HL-60 (cell line): ENCODE results near the gene SLC30A10.

Experiments
- DNase-seq, 2 experiments: peaks; one replicate each; pipeline ENCODE4 v3.0.0-alpha.2; 2010 to 2020; ENCODE audit warnings: low read depth in 1 of 2, low spot score in 1 of 2
- H3K27ac ChIP-seq: fragments of 250-450 bp; sonication (Bioruptor Pico); replicated peaks from 2 replicates; pipeline ENCODE4 v1.5.1; 2020; ENCODE audit warnings: mild to moderate bottlenecking, moderate library complexity
- H3K27me3 ChIP-seq: fragments of 250-450 bp; sonication (Bioruptor Pico); 2 replicates; pipeline ENCODE4 v1.5.1; 2021; ENCODE audit warnings: mild to moderate bottlenecking, moderate library complexity; ENCODE audit not compliant: insufficient read depth, poor library complexity, severe bottlenecking
- H3K4me3 ChIP-seq: replicated peaks from 2 replicates; pipeline ENCODE4 v1.5.1; 2011; ENCODE audit warnings: mild to moderate bottlenecking, control low read depth, low read length; ENCODE audit not compliant: insufficient read depth
- GABPA ChIP-seq: IDR thresholded peaks from 2 replicates; pipeline ENCODE4 v1.6.1; 2012; ENCODE audit warnings: low read depth
- POLR2AphosphoS5 ChIP-seq: IDR thresholded peaks from 2 replicates; pipeline ENCODE4 v1.6.1; 2012; ENCODE audit warnings: low read depth
- SPI1 ChIP-seq: IDR thresholded peaks from 2 replicates; pipeline ENCODE4 v1.6.1; 2012; ENCODE audit warnings: low read depth, mild to moderate bottlenecking, borderline replicate concordance
- TF ChIP-seq, protein P1 (sequence below): IDR thresholded peaks from 2 replicates; pipeline ENCODE4 v1.6.1; 2012; ENCODE audit warnings: low read depth; ENCODE audit not compliant: insufficient replicate concordance
- TF ChIP-seq, protein P2 (sequence below): IDR thresholded peaks from one replicate; pipeline ENCODE4 v1.5.1; 2011; ENCODE audit warnings: low read length, control low read depth, inconsistent platforms; ENCODE audit not compliant: insufficient read depth

Gene SLC30A10

GRCh38 chr1:219916257-219916656 lies 12.1 kb downstream of the SLC30A10 start:
- peaks cover 2% of the 10 kb centered on the region for H3K27me3 ChIP-seq
- no peak for TF ChIP-seq POLR2AphosphoS5
- TF ChIP-seq, protein P1, sequence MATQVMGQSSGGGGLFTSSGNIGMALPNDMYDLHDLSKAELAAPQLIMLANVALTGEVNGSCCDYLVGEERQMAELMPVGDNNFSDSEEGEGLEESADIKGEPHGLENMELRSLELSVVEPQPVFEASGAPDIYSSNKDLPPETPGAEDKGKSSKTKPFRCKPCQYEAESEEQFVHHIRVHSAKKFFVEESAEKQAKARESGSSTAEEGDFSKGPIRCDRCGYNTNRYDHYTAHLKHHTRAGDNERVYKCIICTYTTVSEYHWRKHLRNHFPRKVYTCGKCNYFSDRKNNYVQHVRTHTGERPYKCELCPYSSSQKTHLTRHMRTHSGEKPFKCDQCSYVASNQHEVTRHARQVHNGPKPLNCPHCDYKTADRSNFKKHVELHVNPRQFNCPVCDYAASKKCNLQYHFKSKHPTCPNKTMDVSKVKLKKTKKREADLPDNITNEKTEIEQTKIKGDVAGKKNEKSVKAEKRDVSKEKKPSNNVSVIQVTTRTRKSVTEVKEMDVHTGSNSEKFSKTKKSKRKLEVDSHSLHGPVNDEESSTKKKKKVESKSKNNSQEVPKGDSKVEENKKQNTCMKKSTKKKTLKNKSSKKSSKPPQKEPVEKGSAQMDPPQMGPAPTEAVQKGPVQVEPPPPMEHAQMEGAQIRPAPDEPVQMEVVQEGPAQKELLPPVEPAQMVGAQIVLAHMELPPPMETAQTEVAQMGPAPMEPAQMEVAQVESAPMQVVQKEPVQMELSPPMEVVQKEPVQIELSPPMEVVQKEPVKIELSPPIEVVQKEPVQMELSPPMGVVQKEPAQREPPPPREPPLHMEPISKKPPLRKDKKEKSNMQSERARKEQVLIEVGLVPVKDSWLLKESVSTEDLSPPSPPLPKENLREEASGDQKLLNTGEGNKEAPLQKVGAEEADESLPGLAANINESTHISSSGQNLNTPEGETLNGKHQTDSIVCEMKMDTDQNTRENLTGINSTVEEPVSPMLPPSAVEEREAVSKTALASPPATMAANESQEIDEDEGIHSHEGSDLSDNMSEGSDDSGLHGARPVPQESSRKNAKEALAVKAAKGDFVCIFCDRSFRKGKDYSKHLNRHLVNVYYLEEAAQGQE: no peak
- no peak for TF ChIP-seq GABPA
- no peak for TF ChIP-seq SPI1
- TF ChIP-seq, protein P2, sequence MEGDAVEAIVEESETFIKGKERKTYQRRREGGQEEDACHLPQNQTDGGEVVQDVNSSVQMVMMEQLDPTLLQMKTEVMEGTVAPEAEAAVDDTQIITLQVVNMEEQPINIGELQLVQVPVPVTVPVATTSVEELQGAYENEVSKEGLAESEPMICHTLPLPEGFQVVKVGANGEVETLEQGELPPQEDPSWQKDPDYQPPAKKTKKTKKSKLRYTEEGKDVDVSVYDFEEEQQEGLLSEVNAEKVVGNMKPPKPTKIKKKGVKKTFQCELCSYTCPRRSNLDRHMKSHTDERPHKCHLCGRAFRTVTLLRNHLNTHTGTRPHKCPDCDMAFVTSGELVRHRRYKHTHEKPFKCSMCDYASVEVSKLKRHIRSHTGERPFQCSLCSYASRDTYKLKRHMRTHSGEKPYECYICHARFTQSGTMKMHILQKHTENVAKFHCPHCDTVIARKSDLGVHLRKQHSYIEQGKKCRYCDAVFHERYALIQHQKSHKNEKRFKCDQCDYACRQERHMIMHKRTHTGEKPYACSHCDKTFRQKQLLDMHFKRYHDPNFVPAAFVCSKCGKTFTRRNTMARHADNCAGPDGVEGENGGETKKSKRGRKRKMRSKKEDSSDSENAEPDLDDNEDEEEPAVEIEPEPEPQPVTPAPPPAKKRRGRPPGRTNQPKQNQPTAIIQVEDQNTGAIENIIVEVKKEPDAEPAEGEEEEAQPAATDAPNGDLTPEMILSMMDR: no peak
- H3K4me3 ChIP-seq: no peak overlapping the region
- no peak for DNase-seq
- no peak overlapping the region for H3K27ac ChIP-seq

DNA sequence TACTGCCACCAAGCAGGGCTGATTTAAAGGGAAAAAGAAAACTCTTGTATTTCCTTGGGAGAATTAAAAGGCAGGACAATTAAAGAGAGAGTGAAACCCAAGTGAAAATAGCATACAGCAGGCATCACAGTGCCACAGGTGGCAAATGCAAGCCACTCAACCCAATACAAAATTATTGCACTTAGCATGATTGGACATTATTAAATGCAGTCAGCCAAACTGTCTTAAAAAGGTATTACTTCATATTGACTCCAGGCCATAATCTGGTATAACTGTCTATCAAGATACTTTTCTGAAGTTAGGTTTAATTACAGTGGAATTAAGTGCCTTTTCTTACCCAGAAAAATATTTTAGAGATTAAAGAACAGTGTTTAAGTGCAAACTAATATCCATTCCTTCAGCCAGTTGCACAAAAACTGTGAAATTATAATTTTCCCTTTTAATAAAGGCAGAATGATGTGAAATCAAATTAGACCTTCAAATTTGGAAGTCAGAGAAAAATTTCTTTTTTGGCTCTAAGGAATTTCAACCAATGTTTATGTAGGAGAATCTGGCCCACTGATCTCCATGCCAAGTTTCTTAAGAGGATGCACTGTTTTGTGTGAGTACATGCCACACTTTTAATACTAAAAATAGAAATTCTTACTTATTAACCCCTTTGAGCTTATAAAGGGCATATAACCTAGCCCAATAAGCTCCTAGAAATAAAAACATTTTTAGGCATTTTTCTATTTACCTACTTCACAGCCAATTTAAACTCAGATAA lies 15.2 kb downstream of the SLC30A10 start:
- Histone ChIP-seq H3K27ac (no peak overlapping the region), H3K4me3 (no peak overlapping the region), H3K27me3 (no peaks in the 10 kb centered on the region)
- TF ChIP-seq SPI1: no peak
- no peak for TF ChIP-seq POLR2AphosphoS5
- no peak for DNase-seq

- H3K27ac ChIP-seq: no peak overlapping the region
- no peak for DNase-seq
- H3K27me3 ChIP-seq: no peaks in the 10 kb centered on the region
- no peak overlapping the region for H3K4me3 ChIP-seq
- TF ChIP-seq SPI1 (no peak), POLR2AphosphoS5 (no peak), GABPA (no peak)
- TF ChIP-seq, protein P1: no peak
- TF ChIP-seq, protein P2: no peak
These were observed 17.6 kb downstream of the SLC30A10 start for GRCh38 chr1:219910716-219911115.

DNA sequence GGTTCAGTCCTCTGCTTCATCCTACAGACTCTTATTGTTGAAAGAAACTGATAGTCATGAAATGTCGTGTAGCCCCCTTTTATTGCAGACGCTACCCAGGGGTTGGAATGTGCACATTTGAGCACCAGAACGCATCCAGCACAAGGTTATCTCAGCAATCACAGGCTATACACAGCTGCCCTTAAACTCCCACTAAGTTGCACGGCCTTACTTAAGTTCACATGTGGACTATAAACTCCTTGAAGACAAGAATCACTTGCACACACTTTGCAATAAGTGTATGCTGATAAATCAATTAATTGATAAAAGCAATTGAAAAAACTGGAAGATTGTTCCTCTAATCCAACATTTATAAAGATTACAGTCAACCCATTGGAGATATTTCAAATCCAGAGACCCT lies 18.9 kb downstream of the SLC30A10 start:
- no peak for DNase-seq
- Histone ChIP-seq H3K27me3 (no peaks in the 10 kb centered on the region), H3K27ac (no peak overlapping the region), H3K4me3 (no peak overlapping the region)
- TF ChIP-seq, protein P2: no peak
- TF ChIP-seq SPI1 (no peak), POLR2AphosphoS5 (no peak), GABPA (no peak)
- TF ChIP-seq, protein P1: no peak
